A549 treated with dexamethasone at 1 μM for 4 hours (cell line): ENCODE measurements around the gene C1S. TPM values are rescaled to one million over a fixed set of nuclear protein-coding genes. Genes with fewer than 3 reads are reported as not detected.

Experiments
- total RNA-seq: library from RNA; stranded (reverse); fragments of 200-300 nt; extraction: Qiagen RNA extraction; gene quantifications from 5 replicates; pipeline ENCODE4 v1.2.3, GENCODE V29; 2022

C1S gene
- 41.7 to 58.5 TPM (median 47.4 TPM) in 5 replicates for total RNA-seq

GRCh38 chr12:7060353-7060954, at the start of gene C1S:
Gene C1S, plus strand, starts transcription at chr12:7060718. Its CDS starts 1,195 bp downstream, at chr12:7061913.

GRCh38 chr12:7018350-7019042, 42.0 kb upstream of the C1S start, which contains the start of gene LPCAT3:
Gene LPCAT3, minus strand, starts transcription at chr12:7018476. Its CDS starts 52 bp downstream, at chr12:7018424.

GRCh38 chr12:7092229-7092985, 31.9 kb downstream of the C1S start, which contains the start of gene C1R:
Gene C1R, minus strand, starts transcription at chr12:7092445. Its CDS starts 57 bp downstream, at chr12:7092388.

GRCh38 chr12:7108796-7109571, 48.5 kb downstream of the C1S start, which contains the start of gene C1RL:
Gene C1RL, minus strand, starts transcription at chr12:7109214. Its CDS starts 34 bp downstream, at chr12:7109180.

Other genes with a start within 250 kb of the C1S start
- 0.29 to 0.64 TPM (median 0.41 TPM) in 5 replicates for gene GPR162, start 238.9 kb upstream of the C1S start, total RNA-seq
- gene P3H3, start 232.3 kb upstream of the C1S start, total RNA-seq: 19.9 to 28.7 TPM (median 24.8 TPM) in 5 replicates
- 0.59 to 2.3 TPM (median 1.5 TPM) in 5 replicates for gene GNB3, start 219.8 kb upstream of the C1S start, total RNA-seq
- gene CDCA3, start 209.4 kb upstream of the C1S start, total RNA-seq: 66.7 to 77.6 TPM (median 68.2 TPM) in 5 replicates
- 75.1 to 101 TPM (median 89.8 TPM) in 5 replicates for gene USP5, start 208.6 kb upstream of the C1S start, total RNA-seq
- gene TPI1, start 193.2 kb upstream of the C1S start, total RNA-seq: 1,541 to 1,693 TPM (median 1,645 TPM) in 5 replicates
- 26.1 to 33.1 TPM (median 31.8 TPM) in 5 replicates for gene SPSB2, start 187.4 kb upstream of the C1S start, total RNA-seq
- gene LRRC23, start 155.9 kb upstream of the C1S start, total RNA-seq: 16.4 to 19.6 TPM (median 17.6 TPM) in 5 replicates
- 28.2 to 31.8 TPM (median 30.8 TPM) in 5 replicates for gene ENO2, start 146.1 kb upstream of the C1S start, total RNA-seq
- gene ATN1, start 132.8 kb upstream of the C1S start, total RNA-seq: 38.8 to 85.5 TPM (median 83.0 TPM) in 5 replicates
- gene RNU7-1, start 116.9 kb upstream of the C1S start, total RNA-seq: not detected in 5 replicates
- 252 to 292 TPM (median 272 TPM) in 5 replicates for gene C12orf57, start 116.7 kb upstream of the C1S start, total RNA-seq
- gene PTPN6, start 109.4 kb upstream of the C1S start, total RNA-seq: 6.6 to 14.6 TPM (median 11.5 TPM) in 5 replicates
- gene PHB2, start 90.1 kb upstream of the C1S start, total RNA-seq: 294 to 330 TPM (median 316 TPM) in 5 replicates
- 54.7 to 69.8 TPM (median 56.2 TPM) in 5 replicates for gene EMG1, start 89.8 kb upstream of the C1S start, total RNA-seq
- gene LPCAT3, start 42.2 kb upstream of the C1S start, total RNA-seq: 27.2 to 32.0 TPM (median 29.9 TPM) in 5 replicates
- gene C1R, start 31.7 kb downstream of the C1S start, total RNA-seq: 29.1 to 42.2 TPM (median 30.1 TPM) in 5 replicates
- gene C1RL, start 48.5 kb downstream of the C1S start, total RNA-seq: 11.7 to 15.7 TPM (median 13.7 TPM) in 5 replicates
- 0.08 to 0.14 TPM in 2 of 5 replicates, not detected in the others for gene RBP5, start 68.2 kb downstream of the C1S start, total RNA-seq
- gene CLSTN3, start 69.7 kb downstream of the C1S start, total RNA-seq: 8.5 to 16.6 TPM (median 14.8 TPM) in 5 replicates
- 23.8 to 29.3 TPM (median 28.5 TPM) in 5 replicates for gene PEX5, start 129.0 kb downstream of the C1S start, total RNA-seq
- not detected in 5 replicates for gene ACSM4, start 243.4 kb downstream of the C1S start, total RNA-seq